NCI-H2171 (cell line): ENCODE results near the gene FNTB.
"Not testable (repeated sequence)": the region's sequence is repeated elsewhere in the genome, so short reads cannot be mapped to it uniquely, and the experiment has no call there.

Experiments
- DNase-seq: peaks from one replicate; lab custom pipeline; 2025; lab: John Stamatoyannopoulos, UW

The FNTB gene

DNA sequence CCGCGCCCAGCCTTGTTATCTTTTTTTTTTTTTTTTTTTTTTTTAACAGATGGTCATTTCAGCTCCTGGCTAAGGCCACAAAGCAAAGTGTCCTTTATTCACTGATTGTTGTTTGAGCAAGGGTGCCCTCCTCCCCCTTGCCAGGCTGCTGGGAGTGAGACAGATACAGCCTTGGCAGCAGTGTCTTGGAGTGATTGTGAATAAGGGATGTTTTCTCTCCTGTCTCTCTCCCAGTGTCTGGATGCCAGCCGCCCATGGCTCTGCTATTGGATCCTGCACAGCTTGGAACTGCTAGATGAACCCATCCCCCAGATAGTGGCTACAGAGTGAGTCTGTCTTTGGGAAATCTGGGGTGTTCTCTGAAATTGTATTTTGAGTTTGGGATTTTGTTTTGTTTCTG is 28.7 kb downstream of the FNTB start:
- DNase-seq: no peak

DNA sequence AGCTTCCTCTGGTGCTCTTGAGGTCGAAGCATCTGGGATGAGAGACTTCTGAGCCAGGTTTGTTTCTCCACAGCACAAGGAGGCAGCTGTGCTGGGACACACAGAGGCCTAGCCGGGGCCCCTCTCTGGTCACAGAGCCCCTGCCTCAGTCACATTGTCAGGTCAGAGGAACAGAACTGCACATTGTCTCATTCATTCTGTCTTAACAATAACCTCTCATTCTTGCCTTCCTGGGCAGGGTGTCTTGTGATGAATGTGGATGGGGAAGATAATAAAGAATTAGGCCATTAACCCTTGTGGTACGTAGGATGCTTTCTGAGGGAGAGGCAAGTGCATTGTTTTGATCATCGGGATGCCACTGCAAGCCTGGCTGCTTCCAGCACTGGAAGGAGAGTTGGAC is 29.8 kb downstream of the FNTB start:
- no peak for DNase-seq

DNA sequence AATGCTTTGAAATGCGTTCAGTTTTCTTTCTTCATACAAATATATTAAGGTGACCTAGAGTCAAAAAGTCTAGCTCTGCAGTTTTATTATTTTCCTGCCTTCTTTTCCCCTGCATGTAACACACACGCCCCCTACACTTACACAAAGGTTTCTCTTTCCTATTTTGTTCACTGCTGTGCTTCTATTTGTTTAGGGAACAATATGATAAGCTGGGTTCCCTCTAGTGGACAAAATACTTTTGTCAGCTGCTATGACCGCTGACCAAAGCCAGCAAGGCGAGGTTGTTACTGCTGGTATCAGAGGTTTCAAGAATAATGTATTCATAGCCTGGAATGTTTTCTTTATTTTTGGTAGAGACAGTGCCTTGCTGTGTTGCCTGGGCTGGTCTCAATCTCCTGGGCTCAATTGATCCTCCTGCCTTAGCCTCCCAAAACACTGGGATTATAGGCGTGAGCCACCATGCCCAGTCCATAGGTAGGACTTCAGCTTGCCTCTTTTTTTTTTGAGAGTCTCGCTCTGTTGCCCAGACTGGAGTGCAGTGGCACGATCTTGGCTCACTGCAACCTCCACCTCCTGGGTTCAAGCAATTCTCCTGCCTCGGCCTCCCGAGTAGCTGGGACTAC is 33.4 kb downstream of the FNTB start:
- no peak for DNase-seq

DNA sequence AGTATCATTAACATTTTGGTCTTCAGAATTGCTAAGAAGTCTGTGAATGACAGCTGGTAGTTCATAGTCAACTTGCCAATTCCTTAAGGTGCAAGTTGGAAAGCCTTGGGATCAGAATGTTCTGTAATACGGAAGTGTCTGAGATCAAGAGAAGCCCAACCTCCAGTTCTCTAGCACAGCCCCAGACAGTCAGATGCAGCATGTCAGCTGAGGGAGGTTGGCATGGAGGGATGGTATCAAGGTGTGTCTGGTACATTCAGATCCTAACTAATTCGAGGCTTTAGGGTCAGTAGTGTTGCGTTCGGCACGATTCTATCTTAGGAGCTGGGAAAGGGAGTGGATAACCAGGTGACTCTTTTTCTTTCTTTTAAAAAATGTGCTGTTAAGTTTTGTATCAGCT is 38.3 kb downstream of the FNTB start:
- no peak for DNase-seq

DNA sequence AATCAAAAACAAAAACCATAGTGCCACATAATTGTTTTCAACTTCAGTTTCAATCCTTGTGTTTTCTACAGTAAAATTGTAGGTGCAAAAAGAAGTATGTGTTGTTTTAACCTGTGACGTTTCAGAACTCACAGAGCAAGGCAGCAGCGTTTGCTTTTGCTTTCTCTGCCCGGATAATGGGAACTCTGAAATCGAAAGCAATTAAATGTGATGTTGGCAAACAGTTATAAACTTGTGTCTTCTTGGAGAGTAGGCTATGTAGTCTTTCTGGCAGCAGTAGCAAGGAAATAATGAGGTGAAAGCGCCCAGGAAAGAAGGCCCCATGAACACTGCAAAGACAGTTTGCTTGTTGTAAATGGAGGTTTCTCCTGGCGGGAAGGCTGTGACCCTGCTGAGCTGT is 39.1 kb downstream of the FNTB start:
- DNase-seq: no peak

DNA sequence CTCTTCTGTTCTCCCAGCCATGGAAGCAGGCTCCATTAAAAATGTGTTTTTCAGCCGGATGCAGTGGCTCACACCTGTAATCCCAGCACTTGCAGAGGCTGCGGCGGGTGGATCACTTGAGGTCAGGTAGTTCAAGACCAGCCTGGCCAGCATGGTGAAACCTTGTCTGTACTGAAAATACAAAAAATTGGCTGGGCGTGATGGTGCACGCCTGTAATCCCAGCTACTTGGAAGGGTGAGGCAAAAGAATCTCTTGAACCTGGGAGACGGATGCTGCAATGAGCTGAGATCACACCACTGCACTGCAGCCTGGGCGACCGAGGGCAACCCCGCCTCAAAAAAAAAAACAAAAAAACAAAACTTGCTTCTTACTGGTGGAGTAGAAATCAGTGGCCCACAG is 39.8 kb downstream of the FNTB start:
- no peak for DNase-seq

DNA sequence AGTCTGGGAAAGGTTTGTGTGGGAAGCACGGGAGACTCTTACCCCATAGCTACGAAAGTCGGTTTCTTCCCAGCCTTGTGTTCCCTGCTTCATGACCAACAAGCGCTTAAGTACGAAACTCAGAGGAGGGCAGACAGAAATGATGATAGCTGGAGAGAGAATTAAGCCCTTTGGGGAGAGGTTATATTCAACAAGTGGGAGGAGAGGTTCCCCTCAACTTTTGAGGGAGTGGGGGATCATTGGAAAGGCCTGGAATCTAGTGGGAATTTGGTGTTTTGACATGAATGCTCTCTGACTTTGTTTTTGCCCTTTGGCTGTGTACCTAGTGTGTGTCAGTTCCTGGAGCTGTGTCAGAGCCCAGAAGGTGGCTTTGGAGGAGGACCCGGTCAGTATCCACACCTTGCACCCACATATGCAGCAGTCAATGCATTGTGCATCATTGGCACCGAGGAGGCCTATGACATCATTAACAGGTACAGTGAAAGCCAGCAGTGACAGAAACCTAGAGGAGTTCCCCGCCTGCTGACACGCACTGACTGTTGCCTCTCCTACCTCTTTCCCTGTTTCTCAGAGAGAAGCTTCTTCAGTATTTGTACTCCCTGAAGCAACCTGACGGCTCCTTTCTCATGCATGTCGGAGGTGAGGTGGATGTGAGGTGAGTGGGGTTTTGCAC is 40.6 kb downstream of the FNTB start:
- no peak for DNase-seq

DNA sequence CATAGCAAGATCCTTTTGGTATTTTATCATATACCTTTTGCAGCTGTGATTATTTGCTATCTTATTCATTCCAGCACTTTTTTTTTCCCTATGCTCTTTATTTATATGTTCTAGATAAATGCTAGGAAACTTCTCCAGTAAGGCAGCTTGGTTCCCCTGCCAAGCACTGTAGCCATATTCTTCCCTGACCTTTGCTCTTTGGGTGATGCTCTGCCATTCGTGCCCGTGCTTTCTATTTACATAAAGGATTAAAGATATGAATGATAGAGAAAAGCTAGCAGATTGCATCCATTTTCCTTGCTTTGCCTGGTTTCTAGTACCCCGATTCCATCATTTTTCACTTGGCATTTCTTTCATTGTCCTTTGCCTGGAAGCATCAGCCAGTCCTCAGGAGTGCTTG is 42.2 kb downstream of the FNTB start:
- DNase-seq: no peak

DNA sequence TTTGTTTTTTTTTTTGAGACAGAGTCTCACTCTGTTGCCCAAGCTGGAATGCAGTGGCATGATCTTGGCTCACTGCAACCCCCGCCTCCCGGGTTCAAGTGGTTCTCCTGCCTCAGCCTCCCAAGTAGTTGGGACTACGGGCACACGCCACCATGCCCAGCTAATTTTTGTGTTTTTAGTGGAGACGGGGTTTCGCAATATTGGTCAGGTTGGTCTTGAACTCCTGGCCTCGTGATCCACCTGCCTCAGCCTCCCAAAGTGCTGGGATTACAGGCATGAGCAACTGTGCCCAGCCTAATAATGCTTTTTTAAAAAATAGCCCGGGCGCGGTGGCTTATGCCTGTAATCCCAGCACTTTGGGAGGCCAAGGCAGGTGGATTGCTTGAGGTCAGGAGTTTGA is 44.6 kb downstream of the FNTB start:
- not testable (repeated sequence) for DNase-seq

DNA sequence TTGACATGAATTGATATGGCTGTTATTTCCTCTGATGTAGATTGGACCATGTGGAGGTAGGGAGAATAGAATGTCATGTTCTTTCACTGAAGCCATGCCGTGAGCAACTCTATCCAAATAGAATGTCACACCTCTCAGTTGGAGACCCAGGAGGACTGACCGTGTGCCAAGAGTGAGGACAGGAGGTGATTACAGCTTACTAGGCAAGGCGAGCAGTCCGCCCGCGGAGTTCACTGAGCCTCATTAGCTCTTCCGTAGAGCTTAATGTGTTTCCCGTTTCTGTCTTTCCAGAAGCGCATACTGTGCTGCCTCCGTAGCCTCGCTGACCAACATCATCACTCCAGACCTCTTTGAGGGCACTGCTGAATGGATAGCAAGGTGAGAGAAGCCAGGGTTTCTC is 45.6 kb downstream of the FNTB start:
- no peak for DNase-seq

DNA sequence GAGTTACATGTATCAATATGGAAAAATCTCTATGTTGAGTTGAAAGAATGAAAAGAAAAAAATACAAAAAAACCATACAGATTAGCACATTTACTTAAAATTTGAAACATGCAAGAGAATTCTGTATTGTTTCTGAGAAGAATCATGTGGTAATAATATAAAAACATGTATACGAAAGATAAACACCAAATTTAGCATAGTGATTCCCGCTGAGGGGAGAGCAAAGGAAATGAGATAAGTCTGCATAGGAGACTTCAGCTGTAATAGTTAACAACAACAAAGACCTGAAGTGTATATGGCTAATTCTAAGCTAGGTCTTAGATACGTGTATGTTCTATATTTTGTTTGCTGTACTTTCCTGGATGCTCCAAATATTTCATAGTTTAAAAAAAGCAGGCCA is 46.5 kb downstream of the FNTB start:
- DNase-seq: no peak

DNA sequence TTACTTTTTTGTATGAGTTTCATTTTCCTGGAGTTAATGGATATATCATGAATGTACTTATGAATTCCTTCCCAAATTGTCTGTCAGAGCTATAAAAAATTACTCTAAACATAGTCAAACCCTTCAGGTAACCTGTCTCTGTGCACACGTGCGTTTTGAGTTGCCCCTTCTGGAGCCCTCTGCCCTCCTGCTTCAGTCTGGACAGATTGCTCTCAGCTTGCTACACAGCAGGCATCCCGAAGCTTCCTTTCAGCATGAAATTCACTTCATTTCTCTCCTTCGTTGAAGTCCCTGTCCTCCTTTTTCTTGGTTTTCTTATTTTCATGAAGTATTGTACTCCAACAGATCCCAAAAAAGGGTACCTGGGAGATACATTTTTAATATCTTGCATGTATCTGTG is 47.3 kb downstream of the FNTB start:
- no peak for DNase-seq

DNA sequence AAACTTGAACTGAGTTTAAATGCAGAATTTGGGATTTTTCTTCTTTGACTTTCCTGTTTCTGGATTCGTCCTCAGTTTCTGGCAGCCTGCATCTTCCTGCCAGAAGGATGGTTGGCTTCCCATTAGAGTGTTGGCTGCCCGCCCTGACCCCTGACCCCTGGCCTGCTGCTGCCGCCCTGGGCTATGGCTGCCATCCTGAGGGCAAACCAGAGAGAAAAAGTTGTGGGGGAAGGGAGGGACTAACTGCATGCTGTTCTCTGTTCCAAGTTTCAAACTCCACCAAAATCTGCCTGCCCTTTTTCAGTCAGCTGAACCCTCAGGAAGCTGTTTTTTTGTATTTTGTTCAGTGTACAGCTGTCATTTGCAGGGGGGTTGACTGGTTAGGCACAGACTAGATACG is 48.4 kb downstream of the FNTB start:
- DNase-seq: no peak

DNA sequence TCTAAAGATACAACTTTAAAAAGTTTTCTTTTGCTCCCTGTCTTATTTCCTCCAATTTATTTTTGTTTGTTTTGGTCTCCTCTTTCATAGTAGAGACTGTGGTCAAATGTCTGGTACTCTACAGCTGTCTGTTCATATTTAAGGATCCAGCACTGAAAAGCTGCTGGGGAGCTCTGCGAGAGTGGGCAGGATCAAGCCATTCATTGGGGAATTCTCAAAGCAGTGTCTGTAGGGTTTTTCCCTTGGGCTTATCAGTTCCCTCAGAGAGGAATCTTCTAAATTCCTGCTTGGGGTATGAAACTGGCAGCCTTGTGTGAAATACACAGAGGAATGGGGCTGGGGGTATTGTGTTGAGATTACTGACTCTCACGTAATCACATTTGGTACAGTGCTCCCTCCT is 52.3 kb downstream of the FNTB start:
- no peak for DNase-seq

DNA sequence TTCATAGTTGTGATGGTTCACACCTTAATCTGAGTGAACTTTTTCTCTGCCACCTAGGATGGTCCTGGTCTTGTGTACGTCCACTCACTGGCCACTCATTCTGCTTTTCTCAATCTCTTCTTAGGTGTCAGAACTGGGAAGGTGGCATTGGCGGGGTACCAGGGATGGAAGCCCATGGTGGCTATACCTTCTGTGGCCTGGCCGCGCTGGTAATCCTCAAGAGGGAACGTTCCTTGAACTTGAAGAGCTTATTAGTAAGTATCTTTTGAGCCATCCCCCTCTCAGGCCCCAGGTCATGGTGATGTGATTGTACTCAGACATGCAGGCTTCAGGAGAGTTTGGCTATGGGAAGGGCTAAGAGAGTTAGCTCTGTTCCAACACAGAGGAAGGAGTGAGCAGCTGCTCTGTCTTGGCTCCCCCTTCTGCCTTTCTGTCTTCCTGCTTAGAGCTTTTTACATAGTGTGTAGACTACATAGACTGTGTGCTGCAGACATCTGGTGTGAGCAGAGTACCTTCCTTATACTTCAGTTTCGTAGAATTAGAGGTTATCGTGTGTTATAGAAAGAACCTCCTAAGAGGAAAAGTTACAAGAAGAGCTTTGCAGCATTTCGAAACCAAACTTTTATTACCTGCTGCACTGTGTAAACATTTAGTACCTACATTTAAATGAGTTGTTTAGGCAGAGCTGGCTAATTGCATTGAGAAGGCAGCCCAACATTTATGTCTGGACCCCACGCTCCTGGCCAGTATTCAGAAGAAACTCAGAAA is 54.2 kb downstream of the FNTB start:
- no peak for DNase-seq

DNA sequence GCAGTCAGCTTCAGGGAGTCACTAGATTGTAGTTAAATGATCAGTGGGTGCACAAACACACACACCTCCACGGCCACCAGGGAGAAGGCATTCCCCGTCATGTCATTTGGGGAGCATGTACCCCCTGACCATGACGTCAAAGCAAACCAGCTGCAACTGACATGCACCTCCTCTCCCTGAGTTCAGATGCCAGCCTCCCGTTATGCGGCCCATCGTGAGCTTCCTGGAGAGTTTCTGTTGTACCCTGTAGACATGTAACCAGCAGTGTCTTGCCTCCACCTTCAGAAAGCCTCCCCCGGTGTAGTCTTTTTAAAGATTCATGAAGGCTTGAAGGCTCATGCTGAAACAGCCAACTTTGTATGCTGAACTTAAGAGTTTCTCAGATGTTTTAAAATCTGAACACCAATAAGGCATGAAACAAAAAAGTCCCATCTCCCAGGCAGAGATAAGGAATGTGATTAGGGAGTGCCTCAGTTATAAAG is 54.8 kb downstream of the FNTB start:
- no peak for DNase-seq

DNA sequence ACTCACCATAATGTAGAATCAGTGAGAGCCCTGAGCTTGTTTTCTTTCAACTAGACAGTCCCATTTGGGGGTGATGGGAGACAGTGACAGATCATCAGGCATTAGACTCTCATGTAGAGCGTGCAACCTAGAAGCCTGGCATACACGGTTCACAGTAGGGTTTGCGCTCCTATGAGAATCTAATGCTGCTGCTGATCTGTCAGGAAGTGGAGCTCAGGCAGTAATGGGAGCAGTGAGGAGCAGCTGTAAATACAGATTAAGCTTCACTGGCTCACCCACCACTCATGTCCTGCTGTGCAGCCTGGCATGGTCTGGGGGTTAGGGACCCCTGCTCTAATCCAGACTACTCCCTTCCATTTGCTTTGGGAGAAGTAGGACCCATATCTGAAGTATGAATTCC is 55.6 kb downstream of the FNTB start:
- no peak for DNase-seq

DNA sequence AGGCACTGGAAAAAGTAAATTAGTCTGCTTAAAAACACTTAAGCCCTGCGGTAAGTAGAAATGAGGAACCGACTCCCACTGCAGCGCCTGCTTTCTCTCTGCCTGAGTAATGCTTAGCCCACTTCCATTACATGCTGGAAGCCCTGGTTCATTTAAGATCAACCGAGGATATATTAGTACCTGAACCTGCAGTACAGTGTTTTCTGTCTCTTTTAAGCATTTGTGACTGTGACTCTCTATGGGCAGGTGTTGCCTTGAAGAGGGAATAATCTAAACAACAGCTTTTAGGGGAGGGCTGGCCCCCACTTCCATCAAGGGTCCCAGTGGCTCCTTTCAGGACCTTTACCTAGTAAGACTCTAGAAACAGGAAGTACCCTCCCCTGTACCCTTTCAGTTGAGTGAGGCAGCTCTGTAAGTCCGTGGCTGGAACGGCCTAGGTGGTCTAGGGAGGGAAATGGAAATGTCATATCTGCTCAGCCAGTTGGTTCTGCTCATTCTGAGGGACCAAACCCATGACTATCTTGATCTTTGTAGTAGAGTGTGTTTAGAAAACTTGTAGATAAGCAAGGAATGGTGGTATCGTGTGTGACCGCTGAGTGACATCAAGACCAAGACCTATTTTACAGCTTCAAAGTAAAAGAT is 56.2 kb downstream of the FNTB start:
- no peak for DNase-seq

DNA sequence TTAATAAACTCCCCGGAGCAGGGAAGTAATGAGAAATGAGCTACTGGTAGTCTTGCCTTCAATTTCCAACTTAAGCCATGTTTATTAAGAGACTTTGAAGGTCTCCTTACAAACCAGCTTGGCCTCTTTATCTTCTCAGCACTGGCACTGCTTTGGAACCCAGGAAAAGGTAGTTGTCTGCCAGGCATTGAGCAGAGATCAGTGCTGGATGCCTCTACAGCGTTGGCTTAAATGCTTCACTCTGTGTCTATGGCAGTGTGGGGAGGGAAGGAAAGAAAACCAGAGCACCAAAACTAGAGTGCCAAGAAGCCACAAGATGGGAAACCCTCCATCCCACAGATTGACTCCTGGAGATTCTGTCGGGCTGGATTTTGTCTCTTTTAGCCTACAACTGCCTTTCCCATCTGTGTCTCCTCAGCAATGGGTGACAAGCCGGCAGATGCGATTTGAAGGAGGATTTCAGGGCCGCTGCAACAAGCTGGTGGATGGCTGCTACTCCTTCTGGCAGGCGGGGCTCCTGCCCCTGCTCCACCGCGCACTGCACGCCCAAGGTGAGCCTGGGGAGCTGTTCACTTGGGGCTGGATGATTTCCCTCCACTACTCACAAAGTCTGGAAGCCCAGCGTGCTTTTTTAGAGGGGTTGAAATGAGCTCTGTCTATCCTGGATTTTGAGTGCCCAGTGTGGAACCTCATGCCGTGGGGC is 57.3 kb downstream of the FNTB start:
- DNase-seq: no peak

DNA sequence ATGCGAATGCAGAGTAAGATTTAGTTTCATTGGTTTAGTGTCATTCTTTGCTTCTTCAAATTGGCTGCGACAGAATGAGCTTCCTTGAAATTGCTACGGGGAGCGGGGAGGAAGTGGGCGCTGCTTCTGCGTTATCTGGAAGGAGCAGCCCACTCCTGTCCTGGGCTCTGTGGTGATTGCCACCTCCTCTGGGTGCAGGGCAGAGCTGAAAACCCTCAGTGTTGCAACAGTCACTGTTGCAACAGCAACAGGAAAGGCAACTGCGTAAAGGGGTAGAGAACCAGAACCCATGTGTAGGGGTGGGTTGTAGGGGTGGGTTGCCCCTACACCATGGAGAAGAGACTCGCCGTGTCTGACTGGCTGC is 57.9 kb downstream of the FNTB start:
- DNase-seq: no peak

DNA sequence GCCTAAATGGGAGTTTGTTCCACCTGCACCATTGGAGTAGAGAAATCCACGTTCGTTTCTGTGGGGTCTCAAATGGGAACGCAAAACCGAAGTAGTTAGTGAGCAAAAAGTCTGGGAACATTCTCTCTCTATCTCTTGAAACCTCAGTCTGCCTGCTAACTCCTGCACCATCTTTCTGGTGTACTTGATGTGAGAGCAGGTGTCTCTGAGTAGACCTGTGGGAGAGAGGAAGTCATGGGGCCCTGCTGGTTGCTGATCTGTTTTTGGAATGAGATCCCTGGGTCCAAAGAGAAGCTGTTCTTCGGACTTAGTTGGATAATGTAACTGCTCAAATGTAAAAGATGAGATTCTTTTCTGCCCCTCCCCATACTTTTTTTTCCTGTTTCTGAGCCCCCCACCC is 58.3 kb downstream of the FNTB start:
- no peak for DNase-seq

DNA sequence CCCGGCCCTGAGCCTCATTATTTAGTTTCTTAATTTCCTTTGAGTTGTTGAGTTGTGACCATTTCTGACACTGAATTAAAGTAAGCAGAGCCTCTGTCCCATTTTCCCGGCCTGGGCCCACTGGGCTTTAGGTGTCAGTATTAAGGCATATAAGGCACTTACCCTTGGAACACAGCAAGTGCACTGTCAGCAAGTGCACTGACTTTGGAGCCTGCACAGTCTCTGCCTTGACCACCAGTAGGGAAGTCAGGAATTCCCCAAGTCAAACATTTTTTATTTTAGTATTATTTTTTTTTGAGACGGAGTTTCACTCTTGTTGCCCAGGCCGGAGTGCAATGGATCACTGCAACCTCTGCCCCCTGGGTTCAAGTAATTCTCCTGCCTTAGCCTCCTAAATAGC is 59.0 kb downstream of the FNTB start:
- no peak for DNase-seq
